GM15510 (cell line): ENCODE results near the gene AFF2.

Experiments
- POLR2A ChIP-seq: IDR thresholded peaks from 3 replicates; pipeline ENCODE4 v1.6.1; 2011; ENCODE audit warnings: borderline replicate concordance; ENCODE audit not compliant: insufficient read length; ENCODE audit errors: extremely low read depth

Gene AFF2

GRCh38 chrX:148681605-148682004, 181.2 kb downstream of the AFF2 start:
- no peak for TF ChIP-seq POLR2A

GRCh38 chrX:148682206-148682605, 181.8 kb downstream of the AFF2 start:
- no peak for TF ChIP-seq POLR2A

- TF ChIP-seq POLR2A = no peak
Measured at GRCh38 chrX:148691456-148691855, 191.0 kb downstream of the AFF2 start.

GRCh38 chrX:148695255-148695654, 194.8 kb downstream of the AFF2 start:
- TF ChIP-seq POLR2A = no peak

GRCh38 chrX:148698221-148698620, 197.8 kb downstream of the AFF2 start:
- TF ChIP-seq POLR2A = no peak

GRCh38 chrX:148700021-148700420, 199.6 kb downstream of the AFF2 start:
- no peak for TF ChIP-seq POLR2A

GRCh38 chrX:148713981-148714380, 213.6 kb downstream of the AFF2 start:
- no peak for TF ChIP-seq POLR2A

GRCh38 chrX:148715361-148715760, 214.9 kb downstream of the AFF2 start:
- TF ChIP-seq POLR2A = no peak

GRCh38 chrX:148722966-148723365, 222.5 kb downstream of the AFF2 start:
- no peak for TF ChIP-seq POLR2A

GRCh38 chrX:148723551-148723950, 223.1 kb downstream of the AFF2 start:
- no peak for TF ChIP-seq POLR2A

- no peak for TF ChIP-seq POLR2A
Measured at GRCh38 chrX:148728901-148729300, 228.5 kb downstream of the AFF2 start.

- no peak for TF ChIP-seq POLR2A
Measured at GRCh38 chrX:148732743-148733142, 232.3 kb downstream of the AFF2 start.

- TF ChIP-seq POLR2A = no peak
Measured at GRCh38 chrX:148741441-148741840, 241.0 kb downstream of the AFF2 start.

- no peak for TF ChIP-seq POLR2A
Measured at GRCh38 chrX:148755111-148755510, 254.7 kb downstream of the AFF2 start.

GRCh38 chrX:148763896-148764295, 263.5 kb downstream of the AFF2 start:
- no peak for TF ChIP-seq POLR2A

- TF ChIP-seq POLR2A = no peak
Measured at GRCh38 chrX:148768296-148768695, 267.9 kb downstream of the AFF2 start.

GRCh38 chrX:148771440-148771839, 271.0 kb downstream of the AFF2 start:
- no peak for TF ChIP-seq POLR2A

- TF ChIP-seq POLR2A = no peak
Measured at GRCh38 chrX:148774276-148774675, 273.9 kb downstream of the AFF2 start.

- TF ChIP-seq POLR2A = no peak
Measured at GRCh38 chrX:148784137-148784536, 283.7 kb downstream of the AFF2 start.

- no peak for TF ChIP-seq POLR2A
Measured at GRCh38 chrX:148784856-148785255, 284.4 kb downstream of the AFF2 start.
